ENCODE results near the gene RAG1.

The RAG1 gene

DNA sequence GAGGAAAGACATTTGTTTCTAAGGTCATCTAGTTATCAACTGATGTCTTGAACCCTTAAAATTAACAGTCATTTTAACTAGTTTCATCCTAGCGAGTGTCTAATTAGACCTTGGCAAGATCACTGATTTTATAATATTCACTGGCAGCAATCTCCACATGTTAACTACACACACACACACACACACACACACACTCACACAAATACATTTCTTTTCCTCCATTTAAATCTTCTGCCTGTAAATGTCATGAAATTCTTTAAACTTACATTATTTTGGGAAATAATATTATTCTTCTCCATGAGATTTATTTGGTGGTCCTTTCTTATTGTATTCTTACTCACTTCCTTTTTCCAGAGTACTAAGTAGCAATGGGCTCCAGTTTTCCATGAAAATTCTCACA, 23.6 kb downstream of the RAG1 start:
- Histone ChIP-seq H3K27me3 (ENCODE audit: insufficient read depth, low read depth, severe bottlenecking) (no peaks in the 10 kb centered on the region), H3K4me3 (ENCODE audit: low read depth, low read length) (no peak overlapping the region), H3K36me3 (no peaks in the 10 kb centered on the region), H3K27ac (no peak overlapping the region), H3K9me3 (ENCODE audit: severe bottlenecking) (no peaks in the 10 kb centered on the region)
- DNase-seq: no peak
- TF ChIP-seq, protein P1, sequence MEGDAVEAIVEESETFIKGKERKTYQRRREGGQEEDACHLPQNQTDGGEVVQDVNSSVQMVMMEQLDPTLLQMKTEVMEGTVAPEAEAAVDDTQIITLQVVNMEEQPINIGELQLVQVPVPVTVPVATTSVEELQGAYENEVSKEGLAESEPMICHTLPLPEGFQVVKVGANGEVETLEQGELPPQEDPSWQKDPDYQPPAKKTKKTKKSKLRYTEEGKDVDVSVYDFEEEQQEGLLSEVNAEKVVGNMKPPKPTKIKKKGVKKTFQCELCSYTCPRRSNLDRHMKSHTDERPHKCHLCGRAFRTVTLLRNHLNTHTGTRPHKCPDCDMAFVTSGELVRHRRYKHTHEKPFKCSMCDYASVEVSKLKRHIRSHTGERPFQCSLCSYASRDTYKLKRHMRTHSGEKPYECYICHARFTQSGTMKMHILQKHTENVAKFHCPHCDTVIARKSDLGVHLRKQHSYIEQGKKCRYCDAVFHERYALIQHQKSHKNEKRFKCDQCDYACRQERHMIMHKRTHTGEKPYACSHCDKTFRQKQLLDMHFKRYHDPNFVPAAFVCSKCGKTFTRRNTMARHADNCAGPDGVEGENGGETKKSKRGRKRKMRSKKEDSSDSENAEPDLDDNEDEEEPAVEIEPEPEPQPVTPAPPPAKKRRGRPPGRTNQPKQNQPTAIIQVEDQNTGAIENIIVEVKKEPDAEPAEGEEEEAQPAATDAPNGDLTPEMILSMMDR (IDR thresholded peaks at IDR 0.05; ENCODE audit: low read depth, low read length): no peak

GRCh38 chr11:36594316-36594989, 26.6 kb downstream of the RAG1 start, which contains the start of gene IFTAP:
IFTAP (plus strand) TSS chr11:36594502; CDS start chr11:36610104, 15,602 bp downstream.
- Histone ChIP-seq H3K27ac (no peak within 1 kb of the TSS), H3K4me3 (ENCODE audit: low read depth, low read length) (peak within 1 kb of the TSS; percentile 68), H3K36me3 (no peaks in the 10 kb centered on the region), H3K9me3 (ENCODE audit: severe bottlenecking) (no peaks in the 10 kb centered on the region), H3K27me3 (ENCODE audit: insufficient read depth, low read depth, severe bottlenecking) (no peaks in the 10 kb centered on the region)
- peak; percentile 59 for DNase-seq
- TF ChIP-seq, protein P1 (IDR thresholded peaks at IDR 0.05; ENCODE audit: low read depth, low read length): no peak

DNA sequence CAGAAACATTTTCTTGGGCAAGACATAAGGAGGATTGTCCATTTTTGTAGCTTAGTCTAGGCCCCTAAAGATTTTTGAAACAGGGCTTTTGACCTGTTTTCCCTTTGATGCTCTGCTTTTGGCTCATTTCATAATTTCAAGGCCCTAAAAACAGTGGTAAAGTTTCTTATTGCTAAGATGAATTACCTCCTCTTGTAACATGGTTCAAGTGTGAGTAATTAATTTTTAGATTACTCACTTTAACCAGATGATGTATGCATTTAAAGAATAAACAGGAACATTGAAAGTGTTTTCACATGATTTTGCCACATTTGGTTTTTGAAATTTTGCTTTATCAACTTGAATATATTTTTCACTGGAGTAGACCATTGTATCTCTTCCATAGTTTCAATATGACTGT, 29.1 kb downstream of the RAG1 start:
- Histone ChIP-seq H3K27ac (no peak overlapping the region), H3K9me3 (ENCODE audit: severe bottlenecking) (no peaks in the 10 kb centered on the region), H3K36me3 (no peaks in the 10 kb centered on the region), H3K27me3 (ENCODE audit: insufficient read depth, low read depth, severe bottlenecking) (no peaks in the 10 kb centered on the region), H3K4me3 (ENCODE audit: low read depth, low read length) (no peak overlapping the region)
- TF ChIP-seq, protein P1 (IDR thresholded peaks at IDR 0.05; ENCODE audit: low read depth, low read length): no peak
- no peak for DNase-seq

GRCh38 chr11:36598051-36598450, 30.2 kb downstream of the RAG1 start, which contains the start of gene RAG2:
RAG2 (minus strand) TSS chr11:36598236; CDS start chr11:36594168, 4,068 bp downstream.
- no peak within 1 kb of the TSS for H3K27ac ChIP-seq
- no peak within 1 kb of the TSS for H3K4me3 ChIP-seq (ENCODE audit: low read depth, low read length)
- no peaks in the 10 kb centered on the region for H3K27me3 ChIP-seq (ENCODE audit: insufficient read depth, low read depth, severe bottlenecking)
- TF ChIP-seq, protein P1 (IDR thresholded peaks at IDR 0.05; ENCODE audit: low read depth, low read length): no peak
- H3K9me3 ChIP-seq (ENCODE audit: severe bottlenecking): no peaks in the 10 kb centered on the region
- no peak for DNase-seq
- no peaks in the 10 kb centered on the region for H3K36me3 ChIP-seq

- Histone ChIP-seq H3K4me3 (ENCODE audit: low read depth, low read length) (no peak overlapping the region), H3K36me3 (no peaks in the 10 kb centered on the region; the same call in 1 of the 2 replicates), H3K27me3 (ENCODE audit: insufficient read depth, low read depth, severe bottlenecking) (no peaks in the 10 kb centered on the region), H3K27ac (no peak overlapping the region), H3K9me3 (ENCODE audit: severe bottlenecking) (no peaks in the 10 kb centered on the region)
- TF ChIP-seq, protein P1 (IDR thresholded peaks at IDR 0.05; ENCODE audit: low read depth, low read length): no peak
- no peak for DNase-seq
Measured at GRCh38 chr11:36600180-36600579, 32.4 kb downstream of the RAG1 start.

DNA sequence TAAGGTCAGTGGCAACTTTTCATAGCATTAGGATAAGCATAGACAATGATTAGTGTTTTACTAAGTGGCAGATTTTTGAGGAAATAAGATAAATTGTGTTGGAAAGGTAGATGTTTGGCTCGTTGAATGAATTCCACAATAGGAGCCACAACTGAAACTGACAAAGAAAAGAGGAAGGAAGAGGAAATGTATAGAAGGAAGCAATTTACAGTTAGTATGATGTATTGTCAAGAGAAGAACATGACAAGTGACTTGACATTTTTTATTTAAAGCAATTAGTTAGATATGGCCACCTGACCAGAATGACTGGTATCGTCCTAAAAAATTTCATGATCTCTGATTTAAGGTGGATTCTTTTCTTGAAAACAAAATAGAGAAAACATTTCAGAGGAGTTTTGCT, 33.3 kb downstream of the RAG1 start:
- no peak for DNase-seq
- Histone ChIP-seq H3K4me3 (ENCODE audit: low read depth, low read length) (no peak overlapping the region), H3K27me3 (ENCODE audit: insufficient read depth, low read depth, severe bottlenecking) (no peaks in the 10 kb centered on the region), H3K36me3 (no peaks in the 10 kb centered on the region; the same call in 1 of the 2 replicates), H3K27ac (no peak overlapping the region), H3K9me3 (ENCODE audit: severe bottlenecking) (no peaks in the 10 kb centered on the region)
- TF ChIP-seq, protein P1 (IDR thresholded peaks at IDR 0.05; ENCODE audit: low read depth, low read length): no peak
